GM20431 (cell line): ENCODE results near the gene ASPSCR1.
"Not testable (repeated sequence)": the region's sequence is repeated elsewhere in the genome, so short reads cannot be mapped to it uniquely, and the experiment has no call there.

Experiments
- in situ Hi-C: fragments of 300-500 bp; cut with MseI, MboI; formaldehyde crosslinking; loops from one replicate; pipeline ENCODE4 v1.15.0; 2020; ENCODE audit warnings: low sequenced_read_pairs; ENCODE audit not compliant: unreplicated experiment

The ASPSCR1 gene

GRCh38 chr17:81940538-81941483 lies 36.6 kb upstream of the ASPSCR1 start:
- in situ Hi-C loops: no loop called here

GRCh38 chr17:81941484-81942166 lies 35.8 kb upstream of the ASPSCR1 start:
- in situ Hi-C loops: no loop called here

GRCh38 chr17:81942167-81942553 lies 35.3 kb upstream of the ASPSCR1 start:
- in situ Hi-C loops: no loop called here

- in situ Hi-C loops: no loop called here
Observed at GRCh38 chr17:81944858-81945257, 32.6 kb upstream of the ASPSCR1 start.

- in situ Hi-C loops: no loop called here
Observed at GRCh38 chr17:81947189-81947588, 30.2 kb upstream of the ASPSCR1 start, which contains the start of gene MYADML2. Gene MYADML2 (minus strand): TSS chr17:81947233. CDS start chr17:81941741, 5,492 bp downstream.

- in situ Hi-C loops: no loop called here
Observed at GRCh38 chr17:81948635-81949378, 28.6 kb upstream of the ASPSCR1 start.

GRCh38 chr17:81950501-81950900 lies 26.9 kb upstream of the ASPSCR1 start:
- in situ Hi-C loops: no loop called here

- in situ Hi-C loops: no loop called here
Observed at GRCh38 chr17:81951785-81952684, 25.4 kb upstream of the ASPSCR1 start.

GRCh38 chr17:81952792-81953228 lies 24.6 kb upstream of the ASPSCR1 start:
- in situ Hi-C loops: no loop called here

GRCh38 chr17:81953443-81953842 lies 24.0 kb upstream of the ASPSCR1 start:
- in situ Hi-C loops: not testable (repeated sequence)

GRCh38 chr17:81954131-81955057 lies 23.0 kb upstream of the ASPSCR1 start:
- in situ Hi-C loops: no loop called here

- in situ Hi-C loops: no loop called here
Observed at GRCh38 chr17:81955058-81955681, 22.3 kb upstream of the ASPSCR1 start.

GRCh38 chr17:81955756-81956544 lies 21.5 kb upstream of the ASPSCR1 start:
- in situ Hi-C loops: no loop called here

GRCh38 chr17:81956607-81957589 lies 20.5 kb upstream of the ASPSCR1 start:
- in situ Hi-C loops: no loop called here

GRCh38 chr17:81957691-81958432 lies 19.6 kb upstream of the ASPSCR1 start:
- in situ Hi-C loops: no loop called here
